GM19397 (cell line): Measurements from ENCODE around the gene GINS1.

Experiments used
- ATAC-seq: cut with Tn5 transposase; IDR thresholded peaks from one replicate; pipeline ENCODE4 v1.9.1; 2021; ENCODE audit warnings: mild to moderate bottlenecking, moderate library complexity; ENCODE audit not compliant: unreplicated experiment

GINS1 gene

GRCh38 chr20:25491446-25492038 is 84.1 kb downstream of the GINS1 start:
- ATAC-seq: no peak

GRCh38 chr20:25493137-25493536 is 85.7 kb downstream of the GINS1 start:
- no peak for ATAC-seq

DNA sequence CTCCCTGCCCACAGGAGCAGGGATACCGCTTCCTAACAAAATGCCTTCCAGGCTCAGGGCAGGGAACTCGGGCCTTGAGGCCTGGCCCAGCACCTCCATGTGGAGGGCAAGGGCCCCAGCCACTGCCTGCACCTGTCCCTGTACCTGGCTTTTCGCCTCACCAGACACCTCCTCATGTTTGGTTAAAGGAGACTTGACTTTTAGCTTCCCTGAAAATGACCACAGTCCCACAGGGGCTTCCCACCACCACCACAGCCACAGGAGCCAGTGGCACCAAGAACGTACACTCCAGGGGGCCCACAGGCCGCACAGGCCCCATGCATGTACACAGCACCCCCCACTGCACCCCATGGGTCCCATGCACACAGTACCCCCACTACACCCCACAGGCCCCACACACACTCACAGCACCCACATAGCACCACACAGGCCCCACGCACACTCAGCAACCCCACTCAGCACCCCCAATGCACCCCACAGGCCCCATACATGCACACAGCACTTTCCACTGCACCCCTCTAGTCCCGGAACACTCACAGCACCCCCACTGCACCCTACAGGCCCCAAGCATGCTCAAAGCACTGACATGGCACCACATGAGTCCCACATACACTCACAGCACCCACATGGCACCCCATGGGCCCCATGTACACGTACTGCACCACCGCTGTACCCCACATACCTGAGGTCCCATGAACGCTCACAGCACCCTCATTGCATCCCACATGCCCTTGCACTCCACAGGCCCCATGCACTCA is 86.5 kb downstream of the GINS1 start:
- ATAC-seq: no peak

GRCh38 chr20:25494506-25495188 is 87.2 kb downstream of the GINS1 start:
- no peak for ATAC-seq

DNA sequence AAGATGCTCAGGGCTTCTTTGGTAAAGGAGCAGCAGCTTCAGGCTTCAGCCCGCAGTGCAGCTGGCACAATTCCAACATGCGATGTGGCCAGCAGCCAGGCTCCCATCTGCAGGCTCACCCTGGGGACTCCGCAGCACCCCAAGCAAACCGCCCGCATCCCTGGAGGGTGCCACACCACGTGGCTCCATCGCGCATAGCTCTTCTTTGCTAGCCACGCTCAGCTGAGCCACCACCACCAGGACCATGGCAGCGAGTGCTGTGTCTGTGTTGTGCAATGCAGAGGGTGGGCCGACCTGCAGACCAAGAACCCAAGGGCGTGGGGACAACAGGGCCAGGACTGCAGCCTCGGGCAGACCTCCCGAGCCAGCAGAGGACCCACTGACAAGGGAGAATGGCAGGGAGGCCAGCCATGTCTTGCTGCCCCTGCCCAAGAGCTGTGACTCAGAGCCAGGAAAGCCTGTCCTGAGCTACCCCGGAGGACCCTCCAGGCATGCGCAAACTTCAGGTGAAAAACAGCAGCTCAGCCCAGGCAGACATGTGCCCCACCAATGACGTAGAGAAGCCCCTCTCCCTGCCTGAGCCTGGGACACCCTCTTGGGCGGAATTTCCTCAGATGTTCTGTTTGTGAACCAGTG is 87.8 kb downstream of the GINS1 start:
- no peak for ATAC-seq

- no peak for ATAC-seq
These were observed 88.9 kb downstream of the GINS1 start for GRCh38 chr20:25496165-25496967.

DNA sequence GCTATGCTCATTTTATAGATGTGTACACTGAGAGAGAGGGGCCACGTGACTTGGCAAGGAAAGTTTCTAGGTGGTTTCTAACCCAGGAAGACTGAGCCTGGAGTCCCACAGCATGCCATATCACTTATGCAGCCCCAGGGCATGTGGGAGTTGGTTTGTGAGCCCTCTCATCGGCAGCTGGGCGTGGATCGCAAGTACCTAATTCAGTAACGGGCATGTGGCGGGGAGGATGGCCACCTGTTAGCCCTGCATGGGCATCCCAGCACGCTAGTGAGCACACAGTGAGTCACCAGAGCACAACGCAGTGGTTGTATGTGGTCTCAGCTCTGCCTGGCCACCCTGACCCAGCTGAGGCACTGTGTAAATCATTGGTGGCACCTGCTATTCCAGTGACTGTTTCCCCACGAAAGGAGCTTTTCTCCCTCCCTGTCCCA is 89.5 kb downstream of the GINS1 start:
- no peak for ATAC-seq

DNA sequence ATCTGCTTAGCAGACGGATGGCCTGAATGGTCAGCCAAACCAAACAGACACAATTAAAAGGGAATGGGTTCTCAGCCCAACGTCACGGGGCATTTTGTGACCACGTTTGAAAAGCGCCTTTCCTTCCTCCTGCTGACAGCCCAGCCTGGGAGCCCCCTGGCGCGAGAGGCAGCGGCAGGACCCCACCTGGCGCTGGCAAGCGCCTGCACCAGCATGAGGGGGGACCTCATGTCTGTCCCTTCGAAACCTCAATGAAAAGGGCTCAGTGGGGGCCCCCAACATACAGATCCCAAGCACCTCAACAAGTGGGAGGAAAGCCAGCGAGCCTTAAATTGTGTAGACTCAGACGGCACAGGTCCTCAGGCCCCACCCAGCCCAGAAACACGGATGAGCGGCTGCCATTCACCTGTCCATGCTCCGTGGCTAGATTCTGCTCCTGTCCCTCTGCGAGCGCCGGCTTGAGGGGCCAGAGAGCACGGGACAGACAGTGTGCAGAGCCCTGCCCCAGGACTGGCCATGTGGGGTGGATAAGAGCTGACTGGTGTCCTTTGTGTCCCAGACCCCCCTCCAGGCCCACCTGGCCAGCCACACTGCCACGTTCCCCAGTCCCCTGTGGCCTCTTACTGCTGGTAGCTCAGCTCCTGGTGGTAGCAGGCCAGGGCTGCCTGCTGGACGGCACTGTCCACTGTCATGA is 90.3 kb downstream of the GINS1 start:
- no peak for ATAC-seq
